NB4 (cell line): ENCODE measurements around the gene C12orf75.
"Not testable (repeated sequence)": the region's sequence is repeated elsewhere in the genome, so short reads cannot be mapped to it uniquely, and the experiment has no call there.

Experiments
- MYC ChIP-seq: IDR thresholded peaks from 2 replicates; pipeline ENCODE4 v1.6.1; 2011; ENCODE audit warnings: low read depth, low read length
- TF ChIP-seq, protein P1 (sequence below): IDR thresholded peaks from 2 replicates; pipeline ENCODE4 v1.6.1; 2011; ENCODE audit warnings: low read depth, low read length
- TF ChIP-seq, protein P2 (sequence below): IDR thresholded peaks from one replicate; pipeline ENCODE4 v1.5.1; 2012; ENCODE audit warnings: low read depth, low read length

DNA sequence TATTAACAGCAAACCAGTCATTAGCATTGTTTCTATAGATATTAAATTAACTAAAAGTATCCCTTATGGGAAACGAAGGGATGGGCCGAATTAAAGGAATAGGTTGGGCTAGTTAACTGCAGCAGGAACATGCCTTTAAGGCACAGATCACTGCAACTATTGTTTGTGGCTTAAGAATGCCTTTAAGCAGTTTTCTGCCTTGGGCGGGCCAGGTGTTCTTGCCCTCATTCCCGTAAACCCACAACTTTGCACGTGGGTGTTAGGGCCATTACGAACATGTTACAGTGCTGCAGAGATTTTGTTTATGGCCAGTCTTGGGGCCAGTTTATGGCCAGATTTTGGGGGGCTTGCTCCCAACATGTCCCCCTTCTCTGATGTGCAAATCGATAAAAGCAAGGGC, 27.5 kb upstream of the C12orf75 start:
- TF ChIP-seq, protein P1, sequence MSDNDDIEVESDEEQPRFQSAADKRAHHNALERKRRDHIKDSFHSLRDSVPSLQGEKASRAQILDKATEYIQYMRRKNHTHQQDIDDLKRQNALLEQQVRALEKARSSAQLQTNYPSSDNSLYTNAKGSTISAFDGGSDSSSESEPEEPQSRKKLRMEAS = not testable (repeated sequence)
- TF ChIP-seq, protein P2, sequence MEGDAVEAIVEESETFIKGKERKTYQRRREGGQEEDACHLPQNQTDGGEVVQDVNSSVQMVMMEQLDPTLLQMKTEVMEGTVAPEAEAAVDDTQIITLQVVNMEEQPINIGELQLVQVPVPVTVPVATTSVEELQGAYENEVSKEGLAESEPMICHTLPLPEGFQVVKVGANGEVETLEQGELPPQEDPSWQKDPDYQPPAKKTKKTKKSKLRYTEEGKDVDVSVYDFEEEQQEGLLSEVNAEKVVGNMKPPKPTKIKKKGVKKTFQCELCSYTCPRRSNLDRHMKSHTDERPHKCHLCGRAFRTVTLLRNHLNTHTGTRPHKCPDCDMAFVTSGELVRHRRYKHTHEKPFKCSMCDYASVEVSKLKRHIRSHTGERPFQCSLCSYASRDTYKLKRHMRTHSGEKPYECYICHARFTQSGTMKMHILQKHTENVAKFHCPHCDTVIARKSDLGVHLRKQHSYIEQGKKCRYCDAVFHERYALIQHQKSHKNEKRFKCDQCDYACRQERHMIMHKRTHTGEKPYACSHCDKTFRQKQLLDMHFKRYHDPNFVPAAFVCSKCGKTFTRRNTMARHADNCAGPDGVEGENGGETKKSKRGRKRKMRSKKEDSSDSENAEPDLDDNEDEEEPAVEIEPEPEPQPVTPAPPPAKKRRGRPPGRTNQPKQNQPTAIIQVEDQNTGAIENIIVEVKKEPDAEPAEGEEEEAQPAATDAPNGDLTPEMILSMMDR = not testable (repeated sequence)
- TF ChIP-seq MYC = not testable (repeated sequence)
